Neural cell (in vitro differentiated cells): ENCODE measurements around the gene LTK.

ENCODE experiments used
- EZH2 ChIP-seq: fragments of 200-600, 300-800 bp; shearing (Covaris generic), sonication (generic); IDR thresholded peaks from 2 replicates; pipeline ENCODE4 v1.6.1; 2014; ENCODE audit warnings: antibody characterized with exemption, low read length, borderline replicate concordance, mild to moderate bottlenecking; ENCODE audit not compliant: insufficient read depth, poor library complexity, severe bottlenecking
- POLR2AphosphoS5 ChIP-seq: IDR thresholded peaks from 2 replicates; pipeline ENCODE4 v1.6.1; 2012
- SMC3 ChIP-seq: fragments of 450-650 bp; conservative IDR thresholded peaks from 2 replicates; pipeline ENCODE4 v1.6.1; 2014; ENCODE audit warnings: antibody characterized with exemption, mild to moderate bottlenecking, moderate library complexity; ENCODE audit not compliant: poor library complexity
- TF ChIP-seq, protein P1 (sequence below): fragments of 450-650 bp; IDR thresholded peaks from 2 replicates; pipeline ENCODE4 v1.5.1; 2014; ENCODE audit warnings: antibody characterized with exemption, mild to moderate bottlenecking, moderate library complexity; ENCODE audit not compliant: poor library complexity, severe bottlenecking
- TF ChIP-seq, protein P2 (sequence below): IDR thresholded peaks from 2 replicates; pipeline ENCODE4 v1.6.1; 2012; ENCODE audit warnings: borderline replicate concordance

DNA sequence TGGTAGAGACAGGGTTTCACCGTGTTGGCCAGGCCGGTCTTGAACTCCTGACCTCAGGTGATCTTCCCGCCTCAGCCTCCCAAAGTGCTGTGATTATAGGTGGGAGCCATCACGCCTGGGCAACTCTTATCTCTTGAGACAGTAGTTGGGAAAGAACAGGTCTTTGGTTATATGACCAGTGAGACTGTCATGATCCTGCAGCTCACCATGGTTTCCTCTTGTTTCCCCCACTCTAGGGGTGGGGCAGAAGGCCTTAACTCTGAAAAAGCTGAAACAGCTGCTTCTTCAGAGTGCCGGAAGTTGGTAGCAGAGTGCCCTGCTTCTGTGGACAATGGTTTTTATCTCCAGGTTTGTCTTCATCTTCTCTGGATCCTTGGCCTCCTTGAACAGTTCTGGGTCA, 40.7 kb upstream of the LTK start:
- TF ChIP-seq, protein P1, sequence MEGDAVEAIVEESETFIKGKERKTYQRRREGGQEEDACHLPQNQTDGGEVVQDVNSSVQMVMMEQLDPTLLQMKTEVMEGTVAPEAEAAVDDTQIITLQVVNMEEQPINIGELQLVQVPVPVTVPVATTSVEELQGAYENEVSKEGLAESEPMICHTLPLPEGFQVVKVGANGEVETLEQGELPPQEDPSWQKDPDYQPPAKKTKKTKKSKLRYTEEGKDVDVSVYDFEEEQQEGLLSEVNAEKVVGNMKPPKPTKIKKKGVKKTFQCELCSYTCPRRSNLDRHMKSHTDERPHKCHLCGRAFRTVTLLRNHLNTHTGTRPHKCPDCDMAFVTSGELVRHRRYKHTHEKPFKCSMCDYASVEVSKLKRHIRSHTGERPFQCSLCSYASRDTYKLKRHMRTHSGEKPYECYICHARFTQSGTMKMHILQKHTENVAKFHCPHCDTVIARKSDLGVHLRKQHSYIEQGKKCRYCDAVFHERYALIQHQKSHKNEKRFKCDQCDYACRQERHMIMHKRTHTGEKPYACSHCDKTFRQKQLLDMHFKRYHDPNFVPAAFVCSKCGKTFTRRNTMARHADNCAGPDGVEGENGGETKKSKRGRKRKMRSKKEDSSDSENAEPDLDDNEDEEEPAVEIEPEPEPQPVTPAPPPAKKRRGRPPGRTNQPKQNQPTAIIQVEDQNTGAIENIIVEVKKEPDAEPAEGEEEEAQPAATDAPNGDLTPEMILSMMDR, result no peak
- TF ChIP-seq, protein P2, sequence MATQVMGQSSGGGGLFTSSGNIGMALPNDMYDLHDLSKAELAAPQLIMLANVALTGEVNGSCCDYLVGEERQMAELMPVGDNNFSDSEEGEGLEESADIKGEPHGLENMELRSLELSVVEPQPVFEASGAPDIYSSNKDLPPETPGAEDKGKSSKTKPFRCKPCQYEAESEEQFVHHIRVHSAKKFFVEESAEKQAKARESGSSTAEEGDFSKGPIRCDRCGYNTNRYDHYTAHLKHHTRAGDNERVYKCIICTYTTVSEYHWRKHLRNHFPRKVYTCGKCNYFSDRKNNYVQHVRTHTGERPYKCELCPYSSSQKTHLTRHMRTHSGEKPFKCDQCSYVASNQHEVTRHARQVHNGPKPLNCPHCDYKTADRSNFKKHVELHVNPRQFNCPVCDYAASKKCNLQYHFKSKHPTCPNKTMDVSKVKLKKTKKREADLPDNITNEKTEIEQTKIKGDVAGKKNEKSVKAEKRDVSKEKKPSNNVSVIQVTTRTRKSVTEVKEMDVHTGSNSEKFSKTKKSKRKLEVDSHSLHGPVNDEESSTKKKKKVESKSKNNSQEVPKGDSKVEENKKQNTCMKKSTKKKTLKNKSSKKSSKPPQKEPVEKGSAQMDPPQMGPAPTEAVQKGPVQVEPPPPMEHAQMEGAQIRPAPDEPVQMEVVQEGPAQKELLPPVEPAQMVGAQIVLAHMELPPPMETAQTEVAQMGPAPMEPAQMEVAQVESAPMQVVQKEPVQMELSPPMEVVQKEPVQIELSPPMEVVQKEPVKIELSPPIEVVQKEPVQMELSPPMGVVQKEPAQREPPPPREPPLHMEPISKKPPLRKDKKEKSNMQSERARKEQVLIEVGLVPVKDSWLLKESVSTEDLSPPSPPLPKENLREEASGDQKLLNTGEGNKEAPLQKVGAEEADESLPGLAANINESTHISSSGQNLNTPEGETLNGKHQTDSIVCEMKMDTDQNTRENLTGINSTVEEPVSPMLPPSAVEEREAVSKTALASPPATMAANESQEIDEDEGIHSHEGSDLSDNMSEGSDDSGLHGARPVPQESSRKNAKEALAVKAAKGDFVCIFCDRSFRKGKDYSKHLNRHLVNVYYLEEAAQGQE, result no peak
- TF ChIP-seq POLR2AphosphoS5, result no peak
- no peak for TF ChIP-seq SMC3
- TF ChIP-seq EZH2, result no peak
